Kidney epithelial cell (primary cell): ENCODE results near the gene SAFB2. TPM values are rescaled to one million over a fixed set of nuclear protein-coding genes. Genes with fewer than 3 reads are reported as not detected.

Source experiments
- DNase-seq: peaks from one replicate; pipeline ENCODE4 v3.0.0-alpha.2; 2010; ENCODE audit warnings: low read depth
- H3K27me3 ChIP-seq: 2 replicates; pipeline ENCODE4 v1.6.0; 2011; ENCODE audit warnings: low read length; ENCODE audit not compliant: control insufficient read depth, insufficient read depth
- H3K36me3 ChIP-seq: 2 replicates; pipeline ENCODE4 v1.5.1; 2011; ENCODE audit warnings: low read length; ENCODE audit not compliant: control insufficient read depth, insufficient read depth
- H3K4me3 ChIP-seq: 2 replicates; pipeline ENCODE4 v1.5.1; 2011; ENCODE audit warnings: low read depth, mild to moderate bottlenecking, control low read depth, low read length
- total RNA-seq: library from RNA; depleted of rRNA; stranded (reverse); fragments of >200 nt; gene quantifications from 2 replicates; pipeline ENCODE4 v1.2.3, GENCODE V29; 2015
- TF ChIP-seq, protein P1 (sequence below): IDR thresholded peaks from 2 replicates; pipeline ENCODE4 v1.5.1; 2011; ENCODE audit warnings: mild to moderate bottlenecking, moderate library complexity, low read length, control low read depth, inconsistent platforms; ENCODE audit not compliant: insufficient read depth, poor library complexity, severe bottlenecking

SAFB2 gene
- total RNA-seq, 1 donor from 2014 or later: 23.8 TPM

DNA sequence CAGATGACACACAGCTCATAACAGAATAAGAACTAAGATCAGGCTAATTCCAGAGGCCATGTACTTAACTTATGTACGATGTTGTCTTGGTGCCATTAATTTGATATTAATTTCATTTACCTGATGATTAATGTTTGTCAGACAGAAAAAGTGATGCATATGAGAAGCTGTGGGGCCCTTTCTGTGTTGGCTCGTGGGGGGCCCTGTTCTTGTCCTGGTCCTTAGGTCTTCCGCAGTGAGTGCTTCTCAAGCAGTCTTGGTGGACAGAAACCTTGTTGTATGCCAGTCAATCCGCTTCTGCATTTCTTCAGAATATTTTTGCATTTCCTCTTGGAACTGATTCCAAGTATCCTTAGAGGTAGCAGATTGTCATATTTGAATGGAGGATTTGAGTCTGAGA, 20.5 kb upstream of the SAFB2 start:
- H3K36me3 ChIP-seq: peaks cover 3% of the 10 kb centered on the region
- no peaks in the 10 kb centered on the region for H3K27me3 ChIP-seq
- TF ChIP-seq, protein P1, sequence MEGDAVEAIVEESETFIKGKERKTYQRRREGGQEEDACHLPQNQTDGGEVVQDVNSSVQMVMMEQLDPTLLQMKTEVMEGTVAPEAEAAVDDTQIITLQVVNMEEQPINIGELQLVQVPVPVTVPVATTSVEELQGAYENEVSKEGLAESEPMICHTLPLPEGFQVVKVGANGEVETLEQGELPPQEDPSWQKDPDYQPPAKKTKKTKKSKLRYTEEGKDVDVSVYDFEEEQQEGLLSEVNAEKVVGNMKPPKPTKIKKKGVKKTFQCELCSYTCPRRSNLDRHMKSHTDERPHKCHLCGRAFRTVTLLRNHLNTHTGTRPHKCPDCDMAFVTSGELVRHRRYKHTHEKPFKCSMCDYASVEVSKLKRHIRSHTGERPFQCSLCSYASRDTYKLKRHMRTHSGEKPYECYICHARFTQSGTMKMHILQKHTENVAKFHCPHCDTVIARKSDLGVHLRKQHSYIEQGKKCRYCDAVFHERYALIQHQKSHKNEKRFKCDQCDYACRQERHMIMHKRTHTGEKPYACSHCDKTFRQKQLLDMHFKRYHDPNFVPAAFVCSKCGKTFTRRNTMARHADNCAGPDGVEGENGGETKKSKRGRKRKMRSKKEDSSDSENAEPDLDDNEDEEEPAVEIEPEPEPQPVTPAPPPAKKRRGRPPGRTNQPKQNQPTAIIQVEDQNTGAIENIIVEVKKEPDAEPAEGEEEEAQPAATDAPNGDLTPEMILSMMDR: no peak
- H3K4me3 ChIP-seq: no peak overlapping the region
- DNase-seq: no peak

- peaks cover 3% of the 10 kb centered on the region for H3K36me3 ChIP-seq
- TF ChIP-seq, protein P1: no peak
Observed at GRCh38 chr19:5642204-5642603, 19.6 kb upstream of the SAFB2 start.

GRCh38 chr19:5641171-5641570, 18.6 kb upstream of the SAFB2 start:
- no peaks in the 10 kb centered on the region for H3K36me3 ChIP-seq
- no peak overlapping the region for H3K4me3 ChIP-seq
- H3K27me3 ChIP-seq: no peaks in the 10 kb centered on the region
- TF ChIP-seq, protein P1: no peak
- DNase-seq: no peak

More at GRCh38 chr19:5642204-5642603, 19.6 kb upstream of the SAFB2 start:
- no peak for DNase-seq
- Histone ChIP-seq H3K27me3 (no peaks in the 10 kb centered on the region), H3K4me3 (no peak overlapping the region)

DNA sequence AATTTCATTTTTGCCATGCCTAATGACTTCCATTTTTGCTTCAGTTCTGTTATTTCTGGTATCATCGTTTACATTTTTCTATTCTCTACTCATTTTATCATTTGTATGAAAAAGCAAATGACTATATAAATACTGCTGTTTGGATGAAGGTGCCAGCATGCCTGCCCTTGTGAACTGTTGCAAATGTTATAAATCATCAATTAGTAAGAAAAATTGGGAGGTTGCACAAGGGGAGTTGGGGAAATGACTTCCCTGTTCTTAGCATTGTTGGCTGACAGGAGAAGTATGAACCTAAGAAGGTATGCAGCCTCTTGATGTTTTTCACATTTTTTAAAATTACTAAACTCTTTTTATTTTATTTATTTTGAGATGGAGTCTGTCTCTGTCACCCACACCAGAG, 15.4 kb upstream of the SAFB2 start:
- H3K4me3 ChIP-seq: no peak overlapping the region
- DNase-seq: no peak
- H3K27me3 ChIP-seq: no peaks in the 10 kb centered on the region
- TF ChIP-seq, protein P1: no peak
- no peaks in the 10 kb centered on the region for H3K36me3 ChIP-seq

DNA sequence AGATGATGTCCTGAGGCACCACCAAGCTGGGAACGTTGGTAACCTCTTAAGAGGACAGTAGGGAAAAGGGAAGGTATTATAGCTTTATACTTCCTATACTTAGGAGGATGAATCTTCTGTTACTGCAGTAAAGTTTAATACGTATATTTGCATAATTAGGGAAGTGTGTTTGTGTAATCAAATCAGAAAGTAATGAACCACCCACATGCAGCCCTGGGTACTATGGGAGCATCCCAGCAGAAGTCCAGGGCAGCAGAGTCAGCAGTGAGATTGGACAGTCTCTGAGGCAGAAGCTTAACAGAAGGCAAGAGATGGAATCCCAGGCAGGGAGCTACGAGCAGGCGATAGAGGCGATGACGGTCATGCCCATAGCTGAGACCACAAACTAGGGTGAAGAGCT, 12.9 kb upstream of the SAFB2 start:
- Histone ChIP-seq H3K4me3 (no peak overlapping the region), H3K27me3 (no peaks in the 10 kb centered on the region), H3K36me3 (no peaks in the 10 kb centered on the region)
- TF ChIP-seq, protein P1: no peak
- no peak for DNase-seq

GRCh38 chr19:5632657-5633056, 10.1 kb upstream of the SAFB2 start:
- no peaks in the 10 kb centered on the region for H3K36me3 ChIP-seq
- no peaks in the 10 kb centered on the region for H3K27me3 ChIP-seq
- H3K4me3 ChIP-seq: no peak overlapping the region
- TF ChIP-seq, protein P1: no peak
- DNase-seq: no peak
